Aorta (tissue), 5 donors: ENCODE results near the gene LHX3. TPM values are rescaled to one million over a fixed set of nuclear protein-coding genes. Genes with fewer than 3 reads are reported as not detected.
A peak's percentile ranks its signal among the peaks of the same experiment; 100 is the strongest.

ENCODE experiments used
- ATAC-seq: fragments of 200-7000 bp; cut with Tn5 transposase; one replicate; pipeline ENCODE4 v1.9.1; 2022; ENCODE audit warnings: moderate library complexity; ENCODE audit not compliant: low FRiP score
- DNase-seq, 2 donors: peaks; one replicate each; pipeline ENCODE4 v3.0.0-alpha.2; 2020
- H3K27ac ChIP-seq, 2 donors: one replicate each; pipeline ENCODE4 v1.5.1; 2013; ENCODE audit warnings: low read length in 2 of 2, mild to moderate bottlenecking in 2 of 2, moderate library complexity in 2 of 2, control low read depth in 1 of 2, inconsistent platforms in 1 of 2, low read depth in 1 of 2
- H3K27me3 ChIP-seq, 2 donors: one replicate each; pipeline ENCODE4 v1.6.1; 2013; ENCODE audit warnings: control low read depth in 1 of 2, low read length in 1 of 2, mild to moderate bottlenecking in 1 of 2, moderate library complexity in 1 of 2; ENCODE audit not compliant: insufficient read depth in 2 of 2, control insufficient read depth in 1 of 2
- H3K36me3 ChIP-seq, 2 donors: one replicate each; pipeline ENCODE4 v1.6.1; 2013; ENCODE audit warnings: control low read depth in 1 of 2, low read length in 1 of 2, mild to moderate bottlenecking in 1 of 2; ENCODE audit not compliant: insufficient read depth in 2 of 2, control insufficient read depth in 1 of 2
- H3K4me1 ChIP-seq, 2 donors: one replicate each; pipeline ENCODE4 v1.6.1; 2013; ENCODE audit warnings: low read length in 2 of 2, control low read depth in 1 of 2, mild to moderate bottlenecking in 1 of 2, moderate library complexity in 1 of 2; ENCODE audit not compliant: insufficient read depth in 2 of 2, control insufficient read depth in 1 of 2
- H3K4me3 ChIP-seq, 2 donors: one replicate each; pipeline ENCODE4 v1.5.1; 2013; ENCODE audit warnings: low read length in 2 of 2, control low read depth in 1 of 2, mild to moderate bottlenecking in 1 of 2
- H3K9me3 ChIP-seq: one replicate; pipeline ENCODE4 v1.6.1; 2013; ENCODE audit warnings: mild to moderate bottlenecking, low read length; ENCODE audit not compliant: control insufficient read depth
- WGBS, 2 donors: extraction: QIAGEN DNeasy Blood & Tissue Kit; methylation state at CpG; one replicate each; pipeline ENCODE4 v1.1.7; 2013; 5-methylcytosine and 5-hydroxymethylcytosine counted together
- intact Hi-C, 2 donors: fragments of 100-400 bp; cut with DNase I; formaldehyde crosslinking; loops; one replicate each; pipeline versions ENCODE4 v1.14.2 to v1.15.0; 2022
- polyA plus RNA-seq, 2 donors: library from polyadenylated mRNA; stranded (reverse); fragments of 200-250 nt; gene quantifications; one replicate each; pipeline ENCODE4 v1.2.3, GENCODE V29; 2013
- total RNA-seq, 2 donors: library from RNA; stranded (reverse); fragmentation: NEBNext Ultra II Directional; extraction: Animal tissue kit (Norgen Biotek cat#: 25700); gene quantifications; one replicate each; pipeline ENCODE4 v1.2.1, GENCODE V29; 2021
- donor health status: healthy with polysubstance abuse.
- donor health status: Bipolar disorder and iron deficiency.
- donor health status: DM: no; HTN: no; CAD: no.
- donor health status: DM: no; HTN: no; CAD: no.
- donor health status: DM: yes; HTN: yes; CAD: no.

The LHX3 gene
- total and polyA plus RNA-seq, 4 donors = not detected

GRCh38 chr9:136160995-136161610 lies 43.8 kb downstream of the LHX3 start:
- H3K36me3 ChIP-seq = no peaks in the 10 kb centered on the region
- H3K4me1 ChIP-seq = no peaks in the 10 kb centered on the region
- no peak overlapping the region for H3K27ac ChIP-seq
- H3K27me3 ChIP-seq = no peaks in the 10 kb centered on the region
- intact Hi-C loops = no loop called here
- no peak overlapping the region for H3K4me3 ChIP-seq
- whole genome bisulfite sequencing, 2 donors = 81 to 83% methylated on average over 10 of the region's 10 CpGs
- ATAC-seq = no peak
- DNase-seq = no peak
- H3K9me3 ChIP-seq = no peaks in the 10 kb centered on the region

- no peaks in the 10 kb centered on the region for H3K27me3 ChIP-seq
- intact Hi-C loops = no loop called here
- 81 to 98% methylated on average over 11 to 12 of the region's 12 CpGs for WGBS, 2 donors
These were observed 44.5 kb downstream of the LHX3 start for GRCh38 chr9:136160381-136160841.

GRCh38 chr9:136159851-136160250 lies 45.1 kb downstream of the LHX3 start:
- ATAC-seq (no peak), DNase-seq (no peak)
- no peak overlapping the region for H3K27ac ChIP-seq
- H3K4me3 ChIP-seq = no peak overlapping the region
- no peaks in the 10 kb centered on the region for H3K4me1 ChIP-seq
- 93 to 94% methylated on average over 16 of the region's 16 CpGs for WGBS, 2 donors
- no peaks in the 10 kb centered on the region for H3K9me3 ChIP-seq
- no peaks in the 10 kb centered on the region for H3K27me3 ChIP-seq
- no peaks in the 10 kb centered on the region for H3K36me3 ChIP-seq
- intact Hi-C loops = no loop called here

More at GRCh38 chr9:136160381-136160841, 44.5 kb downstream of the LHX3 start:
- no peak for DNase-seq
- peak; percentile 8 for ATAC-seq
- Histone ChIP-seq H3K36me3 (no peaks in the 10 kb centered on the region), H3K9me3 (no peaks in the 10 kb centered on the region), H3K4me1 (no peaks in the 10 kb centered on the region), H3K4me3 (no peak overlapping the region), H3K27ac (no peak overlapping the region)

- no peak overlapping the region for H3K4me3 ChIP-seq
- no peaks in the 10 kb centered on the region for H3K4me1 ChIP-seq
- DNase-seq (no peak), ATAC-seq (no peak)
- no peaks in the 10 kb centered on the region for H3K36me3 ChIP-seq
- H3K9me3 ChIP-seq = no peaks in the 10 kb centered on the region
- intact Hi-C loops = no loop called here
- H3K27me3 ChIP-seq = no peaks in the 10 kb centered on the region
- WGBS, 2 donors = 55 to 63% methylated on average over 20 of the region's 20 CpGs
- H3K27ac ChIP-seq = no peak overlapping the region
These were observed 47.3 kb downstream of the LHX3 start for GRCh38 chr9:136157477-136158265.

- H3K27me3 ChIP-seq = no peaks in the 10 kb centered on the region
- no peak for DNase-seq
- H3K4me1 ChIP-seq = no peaks in the 10 kb centered on the region
- 50 to 60% methylated on average over 41 to 42 of the region's 42 CpGs for WGBS, 2 donors
- no peak overlapping the region for H3K27ac ChIP-seq
- H3K9me3 ChIP-seq = no peaks in the 10 kb centered on the region
- intact Hi-C loops = no loop called here
- H3K4me3 ChIP-seq = no peak overlapping the region
- H3K36me3 ChIP-seq = no peaks in the 10 kb centered on the region
- ATAC-seq = no peak
These were observed 48.5 kb downstream of the LHX3 start for GRCh38 chr9:136156209-136157120.

- Histone ChIP-seq H3K36me3 (no peaks in the 10 kb centered on the region), H3K4me1 (no peaks in the 10 kb centered on the region), H3K9me3 (no peaks in the 10 kb centered on the region), H3K27ac (no peak overlapping the region), H3K4me3 (no peak overlapping the region), H3K27me3 (no peaks in the 10 kb centered on the region)
- ATAC-seq (no peak), DNase-seq (no peak)
- 89% methylated on average over 17 of the region's 17 CpGs for WGBS, 2 donors
- intact Hi-C loops = no loop called here
These were observed 49.4 kb downstream of the LHX3 start for GRCh38 chr9:136155576-136155975.

GRCh38 chr9:136154943-136155342 lies 50.0 kb downstream of the LHX3 start:
- Histone ChIP-seq H3K27me3 (no peaks in the 10 kb centered on the region), H3K4me1 (no peaks in the 10 kb centered on the region), H3K4me3 (no peak overlapping the region), H3K36me3 (no peaks in the 10 kb centered on the region), H3K9me3 (no peaks in the 10 kb centered on the region), H3K27ac (no peak overlapping the region)
- DNase-seq (no peak), ATAC-seq (no peak)
- intact Hi-C loops = no loop called here
- WGBS, 2 donors = 87 to 91% methylated on average over 14 of the region's 14 CpGs

- DNase-seq = no peak
These were observed 51.4 kb downstream of the LHX3 start for GRCh38 chr9:136153381-136154065.

More at GRCh38 chr9:136153381-136154065, 51.4 kb downstream of the LHX3 start:
- Histone ChIP-seq H3K9me3 (no peaks in the 10 kb centered on the region), H3K4me1 (no peaks in the 10 kb centered on the region), H3K4me3 (no peak overlapping the region), H3K27me3 (no peaks in the 10 kb centered on the region), H3K27ac (no peak overlapping the region), H3K36me3 (no peaks in the 10 kb centered on the region)
- intact Hi-C loops = no loop called here
- 79 to 81% methylated on average over 19 to 24 of the region's 24 CpGs for WGBS, 2 donors
- no peak for ATAC-seq
